Adrenal gland (tissue), 12 donors: Measurements from ENCODE around the gene SLC39A12. TPM values are rescaled to one million over a fixed set of nuclear protein-coding genes. Genes with fewer than 3 reads are reported as not detected.

Experiments
- DNase-seq, 7 donors: peaks; one replicate each; pipeline ENCODE4 v3.0.0-alpha.2; 2019 to 2020
- H3K27ac ChIP-seq, 5 donors: fragments of 200-600 bp; sonication (generic) in 4 of 5; 1 replicate in 3 of 5; 2 replicates in 2 of 5; pipeline versions ENCODE4 v1.5.1 to v1.8.0; 2016 to 2020; ENCODE audit warnings: mild to moderate bottlenecking in 1 of 5
- H3K27me3 ChIP-seq: fragments of 200-600 bp; 2 replicates; pipeline ENCODE4 v1.8.0; 2021
- H3K36me3 ChIP-seq, 2 donors: fragments of 200-600 bp; replicated peaks in 1 of 2; 1 replicate in 1 of 2; 2 replicates in 1 of 2; pipeline versions ENCODE4 v1.5.1 to v1.8.0; 2018 to 2022
- H3K4me1 ChIP-seq, 2 donors: fragments of 200-600 bp; replicated peaks in 1 of 2; 1 replicate in 1 of 2; 2 replicates in 1 of 2; pipeline versions ENCODE4 v1.5.1 to v1.8.0; 2018 to 2021
- H3K4me3 ChIP-seq, 4 donors: fragments of 200-600 bp; sonication (generic) in 3 of 4; one replicate each; pipeline ENCODE4 v1.5.1; 2016 to 2018
- H3K9me3 ChIP-seq, 3 donors: fragments of 200-600 bp; sonication (generic) in 1 of 3; replicated peaks in 1 of 3; 1 replicate in 2 of 3; 2 replicates in 1 of 3; pipeline versions ENCODE4 v1.5.1 to v1.8.0; 2016 to 2021
- POLR2A ChIP-seq, 2 donors: fragments of 450-650 bp; IDR thresholded peaks; one replicate each; pipeline ENCODE4 v1.6.1; 2017; ENCODE audit warnings: antibody characterized with exemption in 2 of 2, mild to moderate bottlenecking in 2 of 2, moderate library complexity in 1 of 2
- WGBS, 4 donors: extraction: QIAGEN DNeasy Blood & Tissue Kit in 2 of 4; methylation state at CpG; one replicate each; pipeline versions ENCODE4 v1.1.5 to v1.1.7; 2013 to 2017; 5-methylcytosine and 5-hydroxymethylcytosine counted together
- intact Hi-C, 2 donors: fragments of 100-400 bp; cut with DNase I; formaldehyde crosslinking; loops; one replicate each; pipeline versions ENCODE4 v1.14.1 to v1.15.0; 2022 to 2023
- polyA plus RNA-seq, 3 donors: library from polyadenylated mRNA; stranded (reverse); fragments of 200-250 nt in 2 of 3; fragments of 350-450 nt in 1 of 3; fragmentation: Illumina TruSeq in 1 of 3; extraction: RNeasy Lipid Tissue Mini Kit (QIAGEN cat#74804) in 1 of 3; gene quantifications; one replicate each; pipeline ENCODE4 v1.2.3, GENCODE V29; 2013 to 2014
- total RNA-seq, 9 donors: library from RNA; depleted of rRNA in 4 of 9; stranded (reverse); fragments of >200 nt in 4 of 9; fragments of 120-200 nt in 1 of 9; fragmentation: NEBNext Ultra II Directional in 1 of 9; extraction: Animal tissue kit (Norgen Biotek cat#: 25700) in 1 of 9; gene quantifications; one replicate each; pipeline versions ENCODE4 v1.1.0 to v1.2.4, GENCODE V29; 2013 to 2023
- TF ChIP-seq, protein P1 (sequence below), 6 experiments: fragments of 450-650 bp in 4 of 6; fragments of 200-600 bp in 2 of 6; sonication (generic) in 1 of 6; IDR thresholded peaks; 1 replicate in 5 of 6; 2 replicates in 1 of 6; pipeline versions ENCODE4 v1.5.1 to v1.8.0; 2016 to 2021; ENCODE audit warnings: antibody characterized with exemption in 6 of 6, mild to moderate bottlenecking in 2 of 6, moderate library complexity in 1 of 6
- donor health status: healthy with polysubstance abuse.
- donor health status: Bipolar disorder and iron deficiency.
- donor health status: DM: yes; HTN: yes; CAD: no.
- donor health status: DM: no; HTN: no; CAD: no.
- donor health status: DM: no; HTN: no; CAD: no.
- donor health status: DM: yes; HTN: yes; CAD: no.

Gene SLC39A12
- total and polyA plus RNA-seq, 12 donors: 0.14 to 0.34 (median 0.23) TPM; not detected in 6

- 86 to 94% (median 90%) methylated on average over 7 of the region's 7 CpGs for WGBS, 4 donors
- no peak overlapping the region for H3K4me3 ChIP-seq
These were observed 6.3 kb downstream of the SLC39A12 start for GRCh38 chr10:17958049-17958448.

GRCh38 chr10:17959870-17960269 lies 8.2 kb downstream of the SLC39A12 start:
- no peak for DNase-seq
- no peaks in the 10 kb centered on the region for H3K9me3 ChIP-seq
- H3K27me3 ChIP-seq: no peaks in the 10 kb centered on the region
- intact Hi-C loops: no loop called here
- H3K27ac ChIP-seq: no peak overlapping the region
- WGBS, 4 donors: 67 to 74% (median 69%) methylated on average over 2 of the region's 2 CpGs
- TF ChIP-seq POLR2A (IDR thresholded peaks at IDR 0.05): no peak
- TF ChIP-seq, protein P1, sequence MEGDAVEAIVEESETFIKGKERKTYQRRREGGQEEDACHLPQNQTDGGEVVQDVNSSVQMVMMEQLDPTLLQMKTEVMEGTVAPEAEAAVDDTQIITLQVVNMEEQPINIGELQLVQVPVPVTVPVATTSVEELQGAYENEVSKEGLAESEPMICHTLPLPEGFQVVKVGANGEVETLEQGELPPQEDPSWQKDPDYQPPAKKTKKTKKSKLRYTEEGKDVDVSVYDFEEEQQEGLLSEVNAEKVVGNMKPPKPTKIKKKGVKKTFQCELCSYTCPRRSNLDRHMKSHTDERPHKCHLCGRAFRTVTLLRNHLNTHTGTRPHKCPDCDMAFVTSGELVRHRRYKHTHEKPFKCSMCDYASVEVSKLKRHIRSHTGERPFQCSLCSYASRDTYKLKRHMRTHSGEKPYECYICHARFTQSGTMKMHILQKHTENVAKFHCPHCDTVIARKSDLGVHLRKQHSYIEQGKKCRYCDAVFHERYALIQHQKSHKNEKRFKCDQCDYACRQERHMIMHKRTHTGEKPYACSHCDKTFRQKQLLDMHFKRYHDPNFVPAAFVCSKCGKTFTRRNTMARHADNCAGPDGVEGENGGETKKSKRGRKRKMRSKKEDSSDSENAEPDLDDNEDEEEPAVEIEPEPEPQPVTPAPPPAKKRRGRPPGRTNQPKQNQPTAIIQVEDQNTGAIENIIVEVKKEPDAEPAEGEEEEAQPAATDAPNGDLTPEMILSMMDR (IDR thresholded peaks at IDR 0.05): no peak
- no peaks in the 10 kb centered on the region for H3K4me1 ChIP-seq
- no peaks in the 10 kb centered on the region for H3K36me3 ChIP-seq
- no peak overlapping the region for H3K4me3 ChIP-seq

More at GRCh38 chr10:17958049-17958448, 6.3 kb downstream of the SLC39A12 start:
- intact Hi-C loops: no loop called here
- no peak for TF ChIP-seq POLR2A (IDR thresholded peaks at IDR 0.05)
- TF ChIP-seq, protein P1 (IDR thresholded peaks at IDR 0.05): no peak
- Histone ChIP-seq H3K27ac (no peak overlapping the region), H3K27me3 (no peaks in the 10 kb centered on the region), H3K4me1 (no peaks in the 10 kb centered on the region), H3K36me3 (no peaks in the 10 kb centered on the region), H3K9me3 (no peaks in the 10 kb centered on the region)
- no peak for DNase-seq

DNA sequence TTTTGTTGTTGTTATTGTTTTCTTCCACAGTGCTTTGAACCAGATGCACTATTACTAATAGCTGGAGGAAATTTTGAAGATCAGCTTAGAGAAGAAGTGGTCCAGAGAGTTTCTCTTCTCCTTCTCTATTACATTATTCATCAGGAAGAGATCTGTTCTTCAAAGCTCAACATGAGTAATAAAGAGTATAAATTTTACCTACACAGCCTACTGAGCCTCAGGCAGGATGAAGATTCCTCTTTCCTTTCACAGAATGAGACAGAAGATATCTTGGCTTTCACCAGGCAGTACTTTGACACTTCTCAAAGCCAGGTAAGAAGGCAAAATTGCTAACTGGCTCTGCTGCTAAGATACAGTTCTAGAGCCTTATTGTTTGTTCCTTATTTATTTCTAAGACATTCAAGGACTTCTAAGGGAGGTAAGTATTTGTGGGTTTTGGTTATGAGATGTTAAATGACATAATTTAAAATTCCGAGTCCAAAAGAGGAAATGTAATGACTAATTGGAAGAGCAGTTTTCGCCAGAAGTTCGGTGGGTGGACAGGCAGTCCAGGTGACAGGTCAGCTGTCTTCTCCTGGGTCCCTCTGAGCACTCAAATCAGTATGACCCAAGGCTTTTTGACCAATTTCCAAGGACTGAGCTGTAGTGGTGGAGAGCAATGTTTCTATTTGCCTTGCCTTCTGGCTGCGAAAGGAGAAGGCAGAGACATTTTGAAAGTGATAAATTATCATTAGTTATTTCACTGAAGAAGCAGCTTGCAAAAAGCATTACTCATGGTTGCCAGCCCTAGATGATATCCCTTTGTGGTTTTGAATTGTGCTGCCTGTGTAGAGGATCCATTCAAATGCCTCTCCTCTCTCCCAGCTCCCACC lies 10.1 kb downstream of the SLC39A12 start:
- TF ChIP-seq, protein P1 (IDR thresholded peaks at IDR 0.05): no peak
- TF ChIP-seq POLR2A (IDR thresholded peaks at IDR 0.05): no peak
- H3K9me3 ChIP-seq: no peaks in the 10 kb centered on the region
- DNase-seq: no peak
- H3K4me3 ChIP-seq: no peak overlapping the region
- no peaks in the 10 kb centered on the region for H3K27me3 ChIP-seq
- 53 to 58% (median 58%) methylated on average over 4 of the region's 4 CpGs for WGBS, 4 donors
- H3K36me3 ChIP-seq: no peaks in the 10 kb centered on the region
- no peaks in the 10 kb centered on the region for H3K4me1 ChIP-seq
- no peak overlapping the region for H3K27ac ChIP-seq
- intact Hi-C loops: no loop called here

DNA sequence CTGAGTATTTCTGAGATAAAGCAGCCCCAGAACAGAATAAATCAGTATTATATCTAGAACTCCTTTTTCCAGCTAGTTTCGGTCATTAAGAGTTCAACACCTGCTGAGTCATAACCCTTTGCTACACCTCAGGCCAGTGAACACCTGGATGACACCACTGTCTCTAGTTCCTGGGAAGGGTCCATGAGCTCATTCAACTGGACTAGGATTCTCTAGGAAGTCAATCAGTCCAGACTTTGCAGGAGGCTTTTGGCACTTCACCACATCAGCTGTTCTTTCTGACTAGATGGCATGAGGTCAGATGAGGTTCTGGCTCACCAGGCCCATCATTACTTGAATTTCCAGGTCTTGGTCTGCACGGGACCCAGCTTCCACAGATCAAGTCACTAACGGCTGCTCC lies 11.7 kb downstream of the SLC39A12 start:
- H3K36me3 ChIP-seq: no peaks in the 10 kb centered on the region
- no peaks in the 10 kb centered on the region for H3K27me3 ChIP-seq
- DNase-seq: no peak
- H3K27ac ChIP-seq: no peak overlapping the region
- intact Hi-C loops: no loop called here
- H3K4me1 ChIP-seq: no peaks in the 10 kb centered on the region
- H3K4me3 ChIP-seq: no peak overlapping the region
- 84 to 91% (median 90%) methylated on average over 3 of the region's 3 CpGs for WGBS, 4 donors
- H3K9me3 ChIP-seq: peaks cover 0 to 5% (median 0%) of the 10 kb centered on the region in 3 donors
- TF ChIP-seq, protein P1 (IDR thresholded peaks at IDR 0.05): no peak
- TF ChIP-seq POLR2A (IDR thresholded peaks at IDR 0.05): no peak
